GM21390 (cell line): ENCODE measurements around the gene VCX.
"Not testable (repeated sequence)": the region's sequence is repeated elsewhere in the genome, so short reads cannot be mapped to it uniquely, and the experiment has no call there.

ENCODE experiments used
- ATAC-seq: cut with Tn5 transposase; IDR thresholded peaks from one replicate; pipeline ENCODE4 v1.9.1; 2021; ENCODE audit not compliant: unreplicated experiment

VCX gene

GRCh38 chrX:7842871-7843270 is at the start of gene VCX:
Gene VCX, plus strand, starts transcription at chrX:7843171. Its CDS starts 33 bp downstream, at chrX:7843204.
- ATAC-seq, result not testable (repeated sequence)

GRCh38 chrX:7798327-7798726 is 44.6 kb upstream of the VCX start:
- no peak for ATAC-seq

GRCh38 chrX:7801711-7802110 is 41.3 kb upstream of the VCX start:
- ATAC-seq, result no peak

- no peak for ATAC-seq
Observed at GRCh38 chrX:7815166-7815805, 27.7 kb upstream of the VCX start.

- ATAC-seq, result no peak
Observed at GRCh38 chrX:7828594-7828993, 14.4 kb upstream of the VCX start.

- no peak for ATAC-seq
Observed at GRCh38 chrX:7841084-7841805, 1.7 kb upstream of the VCX start.

- ATAC-seq, result no peak
Observed at GRCh38 chrX:7852166-7852565, 9.2 kb downstream of the VCX start.

- ATAC-seq, result no peak
Observed at GRCh38 chrX:7872042-7872441, 29.1 kb downstream of the VCX start.

- no peak for ATAC-seq
Observed at GRCh38 chrX:7876957-7877356, 34.0 kb downstream of the VCX start.

- ATAC-seq, result no peak
Observed at GRCh38 chrX:7889135-7889534, 46.2 kb downstream of the VCX start.

GRCh38 chrX:7889680-7890079 is 46.7 kb downstream of the VCX start:
- no peak for ATAC-seq

- ATAC-seq, result no peak
Observed at GRCh38 chrX:7891928-7892327, 49.0 kb downstream of the VCX start.
